HG03095 (cell line): ENCODE measurements around the gene BARX1.

Experiments
- ATAC-seq: cut with Tn5 transposase; IDR thresholded peaks from one replicate; pipeline ENCODE4 v1.9.1; 2021; ENCODE audit warnings: moderate library complexity; ENCODE audit not compliant: unreplicated experiment

BARX1 gene

DNA sequence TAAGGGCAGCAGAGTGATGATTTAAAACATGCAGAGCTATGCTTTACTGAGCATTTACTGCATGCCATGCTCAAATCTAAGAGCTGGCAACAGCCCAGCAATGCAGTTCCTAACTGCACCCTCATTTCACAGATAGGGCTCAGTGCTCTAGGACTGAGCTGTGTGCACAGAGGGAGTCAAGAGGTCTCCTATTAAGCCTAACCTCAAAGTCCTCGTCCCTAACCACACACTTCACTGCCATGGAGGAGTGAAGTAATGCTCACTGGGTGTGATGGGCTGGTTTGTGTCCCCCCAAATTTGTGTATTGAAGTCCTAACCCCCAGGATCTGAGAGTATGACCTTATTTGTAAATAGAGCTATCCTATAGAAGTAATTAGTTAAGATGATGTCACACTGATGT, 25.9 kb downstream of the BARX1 start:
- no peak for ATAC-seq

GRCh38 chr9:93922535-93922934, 32.6 kb downstream of the BARX1 start:
- no peak for ATAC-seq

- ATAC-seq, result no peak
Observed at GRCh38 chr9:93920131-93920800, 34.9 kb downstream of the BARX1 start.

- ATAC-seq, result no peak
Observed at GRCh38 chr9:93918061-93918460, 37.1 kb downstream of the BARX1 start.

DNA sequence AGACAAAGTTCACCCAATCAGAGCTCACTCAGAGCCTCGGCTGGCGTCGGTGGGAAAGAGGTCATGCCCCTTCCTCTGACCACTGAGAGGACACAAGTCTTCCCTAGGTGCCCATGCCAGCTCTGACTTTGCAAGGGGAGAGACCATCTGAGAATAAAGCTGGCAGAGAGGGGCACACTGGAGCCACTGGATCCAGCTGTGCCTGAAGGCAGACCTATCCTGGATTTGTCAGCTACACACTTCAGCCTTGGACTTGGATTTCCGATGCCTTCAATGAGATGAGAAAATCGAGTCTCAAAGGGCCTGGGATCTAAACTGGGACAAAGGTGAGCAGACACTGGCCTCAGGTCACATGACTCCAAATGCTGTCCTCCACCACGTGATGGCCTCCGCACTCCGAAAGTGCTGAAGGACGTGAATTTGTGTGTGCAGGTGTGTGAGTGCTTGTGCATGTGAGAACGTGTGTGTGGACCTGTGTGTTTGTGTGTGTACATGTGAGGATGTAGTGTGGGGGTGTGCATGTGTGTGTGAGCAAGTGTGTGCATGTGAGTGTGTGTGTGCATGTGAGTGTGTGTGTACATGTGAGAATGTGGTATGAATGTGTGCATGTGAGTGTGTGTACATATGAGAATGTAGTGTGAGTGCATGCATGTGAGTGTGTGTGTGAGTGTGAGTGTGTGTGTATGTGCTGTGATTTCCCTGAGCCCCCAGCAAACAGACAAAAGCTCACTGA, 37.9 kb downstream of the BARX1 start:
- ATAC-seq, result no peak

DNA sequence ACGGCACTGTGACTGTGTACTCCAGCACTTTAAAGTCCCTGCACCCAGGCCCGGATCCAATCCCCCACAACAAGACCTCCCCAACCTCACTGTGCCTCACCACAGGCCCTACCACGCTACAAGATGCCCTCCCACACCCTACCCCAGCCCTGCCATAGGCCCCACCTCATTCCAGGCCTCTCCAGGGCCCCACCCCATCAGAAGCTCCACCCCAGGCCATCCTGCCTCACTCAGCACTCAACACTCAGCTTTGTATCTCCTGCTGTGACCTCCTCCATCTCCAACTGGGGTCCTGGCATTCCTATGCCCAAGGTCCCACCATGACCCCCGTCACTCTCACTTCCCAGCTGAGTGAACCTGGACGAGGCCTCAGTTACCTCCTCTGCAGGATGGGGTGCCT, 38.8 kb downstream of the BARX1 start:
- no peak for ATAC-seq

DNA sequence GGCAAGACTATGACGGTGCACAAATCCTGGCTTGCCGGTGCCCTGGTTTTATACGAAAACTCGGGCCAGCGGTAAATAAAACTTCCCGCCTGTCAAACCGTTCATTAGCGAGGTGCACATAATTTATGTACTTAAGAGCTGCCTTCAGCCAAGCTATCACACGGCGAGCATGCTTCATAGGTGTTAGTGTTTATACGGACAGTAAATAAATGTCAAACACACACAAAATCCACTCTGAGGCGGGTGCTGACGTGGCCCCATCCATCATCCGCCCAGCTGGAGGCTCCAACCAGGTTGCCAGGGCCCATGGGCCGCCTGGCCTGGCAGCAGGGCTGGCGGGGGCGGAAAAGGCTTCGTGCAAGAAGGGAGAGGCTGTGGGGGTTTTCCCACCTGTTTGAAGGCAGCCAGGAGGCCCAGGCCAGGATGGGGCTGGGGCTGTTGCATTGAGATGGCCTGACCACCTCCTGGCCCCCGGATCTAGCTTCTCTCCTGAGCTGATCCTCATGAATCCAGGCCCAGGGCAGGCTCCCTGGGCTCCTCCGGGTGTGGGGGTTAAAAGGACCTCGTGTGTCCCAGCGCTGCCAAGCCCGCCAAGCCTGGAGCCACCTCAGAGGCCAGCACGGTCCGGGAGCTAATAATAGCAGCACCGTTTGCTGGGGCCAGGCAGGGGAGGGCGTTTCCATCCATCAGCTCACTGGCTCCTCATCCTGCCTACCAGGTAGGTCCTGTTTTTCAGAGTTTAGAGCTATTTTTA, 43.2 kb downstream of the BARX1 start:
- no peak for ATAC-seq

- no peak for ATAC-seq
Observed at GRCh38 chr9:93911136-93911745, 43.9 kb downstream of the BARX1 start.

GRCh38 chr9:93910598-93910997, 44.6 kb downstream of the BARX1 start:
- no peak for ATAC-seq

GRCh38 chr9:93910196-93910595, 45.0 kb downstream of the BARX1 start:
- no peak for ATAC-seq

- no peak for ATAC-seq
Observed at GRCh38 chr9:93909242-93909616, 45.9 kb downstream of the BARX1 start.

- no peak for ATAC-seq
Observed at GRCh38 chr9:93908591-93909241, 46.4 kb downstream of the BARX1 start.

DNA sequence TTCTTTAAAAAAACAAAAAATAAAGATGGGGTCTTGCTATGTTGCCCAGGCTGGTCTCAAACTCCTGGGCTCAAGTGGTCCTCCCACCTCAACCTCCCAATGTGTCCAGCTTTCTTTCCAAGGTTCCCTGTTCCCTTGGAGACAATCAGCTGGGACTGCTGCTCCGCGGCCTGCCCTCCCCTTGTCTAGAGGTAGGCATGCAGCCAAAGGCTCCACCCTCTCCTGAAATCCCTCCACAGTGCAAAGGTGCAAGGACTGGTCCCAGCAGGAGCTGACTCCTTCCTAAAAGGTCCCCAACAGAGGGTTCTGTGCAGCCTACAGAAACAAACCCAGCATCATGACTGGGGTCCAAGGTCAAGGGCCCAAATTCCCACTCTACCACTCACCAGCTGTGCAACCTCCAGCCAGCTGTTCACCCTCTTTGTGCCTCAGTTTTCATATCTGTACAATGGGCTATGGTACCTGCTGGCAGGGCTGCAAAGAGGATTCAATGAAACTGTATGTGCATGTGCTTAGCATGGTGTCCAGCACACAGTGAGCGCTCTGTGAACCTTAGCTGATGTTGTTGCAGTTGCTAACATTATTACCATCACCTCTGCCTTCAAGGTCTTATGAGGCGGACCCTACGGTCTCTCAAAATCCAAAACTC, 47.5 kb downstream of the BARX1 start:
- ATAC-seq, result no peak

DNA sequence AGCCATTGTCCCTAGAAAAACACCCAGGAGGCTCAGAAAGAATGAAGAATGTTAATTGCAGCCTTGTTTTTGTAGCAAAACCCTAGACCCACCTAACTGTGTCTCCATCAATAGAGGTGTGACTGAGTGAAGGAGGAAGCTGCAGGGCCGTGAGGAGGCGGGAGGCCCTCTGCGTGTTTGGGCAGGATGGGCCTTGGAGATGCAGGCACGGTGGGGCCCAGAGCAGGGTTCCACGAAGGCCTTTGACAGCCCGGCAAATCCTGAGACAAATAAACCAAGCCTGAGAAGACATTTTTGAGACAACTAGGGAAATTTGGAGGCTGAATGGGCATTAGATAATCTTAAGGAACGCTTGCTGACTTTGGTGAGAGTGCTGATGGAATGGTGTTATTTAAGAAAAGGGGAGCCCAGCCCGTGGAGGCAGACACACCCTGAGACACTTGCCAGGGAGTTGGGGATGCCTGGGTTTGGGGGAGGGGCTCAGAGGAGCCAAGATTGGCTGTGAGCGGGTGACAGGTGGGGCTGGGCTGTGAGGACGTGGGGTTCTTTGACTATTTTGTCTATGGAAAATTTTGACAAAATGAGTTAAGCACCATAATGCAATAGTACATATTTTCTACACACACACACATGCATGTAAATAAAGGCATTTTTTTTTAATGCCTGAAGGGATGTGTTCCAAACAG, 48.8 kb downstream of the BARX1 start:
- no peak for ATAC-seq

- ATAC-seq, result no peak
Observed at GRCh38 chr9:93905473-93906133, 49.6 kb downstream of the BARX1 start.

GRCh38 chr9:93904649-93905472, 50.3 kb downstream of the BARX1 start:
- ATAC-seq, result no peak

- no peak for ATAC-seq
Observed at GRCh38 chr9:93903886-93904648, 51.1 kb downstream of the BARX1 start.
